Uterine smooth muscle cell (primary cell): ENCODE measurements around the gene TRIM43. TPM values are rescaled to one million over a fixed set of nuclear protein-coding genes. Genes with fewer than 3 reads are reported as not detected.

Source experiments
- total RNA-seq: library from RNA; depleted of rRNA; stranded (reverse); fragments of >200 nt; gene quantifications from 2 replicates; pipeline ENCODE4 v1.2.3, GENCODE V29; 2014

The TRIM43 gene
- total RNA-seq, result not detected in 2 replicates

GRCh38 chr2:95591701-95592100, at the start of gene TRIM43:
Gene TRIM43, plus strand, starts transcription at chr2:95592001. Its CDS starts 2,023 bp downstream, at chr2:95594024.

Other genes starting within 250 kb of the TRIM43 start
- 44.3 and 52.2 TPM in 2 replicates for gene FAHD2A, start 189.3 kb upstream of the TRIM43 start, total RNA-seq
- gene TRIM43B, start 107.2 kb upstream of the TRIM43 start, total RNA-seq, result not detected in 2 replicates